T-helper 2 cell treated with Interferon-gamma antibody and Interleukin-4, amounts not matched to agents 5 μg/mL and 100 μg/mL, for 36 hours (primary cell): ENCODE data around the gene FZD4.

Experiments used
- DNase-seq: peaks from one replicate; pipeline ENCODE4 v3.0.0; 2021; ENCODE audit warnings: low spot score
- H3K27ac Mint-ChIP-seq: one replicate; pipeline ENCODE4 v1.8.0; 2021; ENCODE audit warnings: mild to moderate bottlenecking, mixed read lengths
- H3K27me3 Mint-ChIP-seq: one replicate; pipeline ENCODE4 v1.8.0; 2021; ENCODE audit warnings: low read depth, mixed read lengths
- H3K36me3 Mint-ChIP-seq: one replicate; pipeline ENCODE4 v1.8.0; 2021; ENCODE audit warnings: low read depth, mixed read lengths
- H3K4me1 Mint-ChIP-seq: one replicate; pipeline ENCODE4 v1.8.0; 2021; ENCODE audit warnings: low read depth, mixed read lengths
- H3K4me3 Mint-ChIP-seq: one replicate; pipeline ENCODE4 v1.8.0; 2022; ENCODE audit warnings: mild to moderate bottlenecking, moderate library complexity, mixed read lengths
- H3K9me3 Mint-ChIP-seq: one replicate; pipeline ENCODE4 v1.8.0; 2021; ENCODE audit warnings: mixed read lengths

The FZD4 gene

GRCh38 chr11:86896441-86896841 lies 58.8 kb downstream of the FZD4 start:
- no peaks in the 10 kb centered on the region for H3K9me3 Mint-ChIP-seq
- no peaks in the 10 kb centered on the region for H3K36me3 Mint-ChIP-seq
- no peaks in the 10 kb centered on the region for H3K4me1 Mint-ChIP-seq
- H3K27ac Mint-ChIP-seq: no peak overlapping the region
- H3K27me3 Mint-ChIP-seq: peaks cover 9% of the 10 kb centered on the region
- H3K4me3 Mint-ChIP-seq: no peak overlapping the region
- DNase-seq: no peak
